GM13976 (cell line): Measurements from ENCODE around the gene CFAP46.
"Not testable (repeated sequence)": the region's sequence is repeated elsewhere in the genome, so short reads cannot be mapped to it uniquely, and the experiment has no call there.

Experiments used
- DNase-seq: peaks from one replicate; pipeline ENCODE4 v3.0.0; 2012; ENCODE audit warnings: low spot score
- CTCF ChIP-seq: IDR thresholded peaks from 2 replicates; pipeline ENCODE4 v1.5.1; 2012; ENCODE audit warnings: borderline replicate concordance, mild to moderate bottlenecking; ENCODE audit not compliant: insufficient read depth; ENCODE audit errors: extremely low read depth, missing control alignments, control extremely low read depth
- in situ Hi-C: fragments of 300-500 bp; cut with MboI; formaldehyde crosslinking; loops from one replicate; pipeline ENCODE4 v1.12.0; 2022; ENCODE audit warnings: low sequenced_read_pairs, mixed read lengths, inconsistent platforms; ENCODE audit not compliant: unreplicated experiment

CFAP46 gene

GRCh38 chr10:132776186-132776585, 166.2 kb downstream of the CFAP46 start:
- in situ Hi-C loops, result no loop called here
- no peak for DNase-seq
- TF ChIP-seq CTCF, result no peak

- in situ Hi-C loops, result no loop called here
- no peak for DNase-seq
- no peak for TF ChIP-seq CTCF
These were observed 167.2 kb downstream of the CFAP46 start for GRCh38 chr10:132774902-132775863.

GRCh38 chr10:132774181-132774901, 168.0 kb downstream of the CFAP46 start:
- no peak for TF ChIP-seq CTCF
- in situ Hi-C loops, result no loop called here
- no peak for DNase-seq

GRCh38 chr10:132772816-132773215, 169.6 kb downstream of the CFAP46 start:
- in situ Hi-C loops, DNase-seq: not testable (repeated sequence)

- no peak for DNase-seq
- TF ChIP-seq CTCF, result no peak
- in situ Hi-C loops, result no loop called here
These were observed 172.0 kb downstream of the CFAP46 start for GRCh38 chr10:132770061-132771021.

GRCh38 chr10:132768346-132769248, 173.8 kb downstream of the CFAP46 start:
- no peak for TF ChIP-seq CTCF
- DNase-seq, result no peak
- in situ Hi-C loops, result no loop called here
